K562 (cell line): ENCODE measurements around the gene PSG4.
"Not testable (repeated sequence)": the region's sequence is repeated elsewhere in the genome, so short reads cannot be mapped to it uniquely, and the experiment has no call there.

ENCODE experiments used
- ATF7 ChIP-seq: fragments of 450-650 bp; IDR thresholded peaks from 2 replicates; pipeline ENCODE4 v1.7.1; 2014; ENCODE audit warnings: mild to moderate bottlenecking, moderate library complexity
- LCOR ChIP-seq: sonication (generic); formaldehyde crosslinking; IDR thresholded peaks from 2 replicates; pipeline ENCODE4 v1.8.0; 2022; ENCODE audit warnings: mild to moderate bottlenecking, missing genetic modification reagents
- MAZ ChIP-seq, 2 experiments: fragments of 450-650 bp in 1 of 2; sonication (generic) in 1 of 2; formaldehyde crosslinking; IDR thresholded peaks in 1 of 2; conservative IDR thresholded peaks in 1 of 2; 2 replicates each; pipeline versions ENCODE4 v1.4.0 to v1.5.0; 2020; ENCODE audit warnings: mild to moderate bottlenecking in 1 of 2, missing genetic modification reagents in 1 of 2
- REST ChIP-seq, 2 experiments: fragments of 450-650 bp; formaldehyde crosslinking in 1 of 2; IDR thresholded peaks; 2 replicates each; pipeline versions ENCODE4 v1.4.0 to v1.6.1; 2014 to 2020; ENCODE audit warnings: mild to moderate bottlenecking in 2 of 2, borderline replicate concordance in 1 of 2, low read depth in 1 of 2
- ZNF133 ChIP-seq: fragments of 250-450 bp; sonication (Bioruptor Pico); IDR thresholded peaks from 2 replicates; pipeline ENCODE4 v1.4.0; 2020; ENCODE audit warnings: mild to moderate bottlenecking

GRCh38 chr19:43228730-43229129 lies 23.3 kb upstream of the PSG4 start:
- TF ChIP-seq REST (IDR thresholded peaks at IDR 0.05; ENCODE audit: borderline replicate concordance); REST (CRISPR knock-in tag; IDR thresholded peaks at IDR 0.05; ENCODE audit: low read depth); LCOR (CRISPR knock-in tag); ZNF133 (CRISPR knock-in tag); ATF7; MAZ (CRISPR knock-in tag; conservative IDR thresholded peaks at IDR 0.05 in 1 of 2, IDR thresholded peaks at IDR 0.05 in 1 of 2): not testable (repeated sequence)
